GM23338 (cell line): ENCODE results near the gene CACNB4.

ENCODE experiments used
- CTCF ChIP-seq, 2 experiments: fragments of 200-600 bp in 1 of 2; sonication (generic) in 1 of 2; conservative IDR thresholded peaks; 2 replicates each; pipeline versions ENCODE4 v1.5.1 to v1.6.1; 2016 to 2017; ENCODE audit warnings: antibody characterized with exemption in 2 of 2, low read depth in 2 of 2, mild to moderate bottlenecking in 2 of 2, moderate library complexity in 1 of 2
- POLR2AphosphoS5 ChIP-seq: IDR thresholded peaks from 2 replicates; pipeline ENCODE4 v1.6.1; 2016; ENCODE audit warnings: antibody characterized with exemption, low read depth

DNA sequence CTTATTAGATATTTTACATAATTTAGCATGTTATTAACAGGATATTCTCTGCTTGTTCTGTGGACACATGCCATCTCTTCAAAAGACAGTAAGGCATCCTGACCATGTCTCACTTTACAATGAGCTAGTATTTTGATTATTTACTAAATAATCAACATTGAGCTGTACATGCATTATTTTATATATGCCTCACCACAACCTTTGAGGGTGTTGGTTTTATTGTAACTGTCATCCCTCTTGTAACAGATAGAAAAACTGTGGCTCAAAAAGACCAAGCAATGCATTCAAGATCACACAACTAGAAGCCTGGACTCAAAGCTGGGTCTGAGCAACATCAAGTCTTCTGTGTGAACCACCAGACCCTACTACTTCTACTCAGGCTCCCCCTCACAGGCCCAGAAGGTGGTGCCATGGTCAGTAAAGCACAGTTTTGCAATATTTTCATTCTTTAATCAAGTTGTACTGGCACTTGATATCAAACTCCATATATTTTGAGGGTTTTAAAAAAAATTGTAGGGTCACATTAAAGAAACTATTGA, 165.5 kb downstream of the CACNB4 start:
- TF ChIP-seq POLR2AphosphoS5, result no peak
- no peak for TF ChIP-seq CTCF (conservative IDR thresholded peaks at IDR 0.05; ENCODE audit: low read depth in 2 of 2)
